CD4-positive, alpha-beta T cell treated with Interleukin-1 beta for 1 hour (primary cell): ENCODE measurements around the gene DIPK2A.

Experiments
- DNase-seq, 2 donors: peaks; one replicate each; pipeline ENCODE4 v3.0.0-alpha.2; 2020 to 2022

DIPK2A gene, protein sequence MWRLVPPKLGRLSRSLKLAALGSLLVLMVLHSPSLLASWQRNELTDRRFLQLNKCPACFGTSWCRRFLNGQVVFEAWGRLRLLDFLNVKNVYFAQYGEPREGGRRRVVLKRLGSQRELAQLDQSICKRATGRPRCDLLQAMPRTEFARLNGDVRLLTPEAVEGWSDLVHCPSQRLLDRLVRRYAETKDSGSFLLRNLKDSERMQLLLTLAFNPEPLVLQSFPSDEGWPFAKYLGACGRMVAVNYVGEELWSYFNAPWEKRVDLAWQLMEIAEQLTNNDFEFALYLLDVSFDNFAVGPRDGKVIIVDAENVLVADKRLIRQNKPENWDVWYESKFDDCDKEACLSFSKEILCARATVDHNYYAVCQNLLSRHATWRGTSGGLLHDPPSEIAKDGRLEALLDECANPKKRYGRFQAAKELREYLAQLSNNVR

GRCh38 chr3:143971359-143972154, at the start of gene DIPK2A:
Gene DIPK2A (plus strand): TSS chr3:143971823. CDS start chr3:143972333, 510 bp downstream.
- peak; percentile 93 to 94 for DNase-seq

DNA sequence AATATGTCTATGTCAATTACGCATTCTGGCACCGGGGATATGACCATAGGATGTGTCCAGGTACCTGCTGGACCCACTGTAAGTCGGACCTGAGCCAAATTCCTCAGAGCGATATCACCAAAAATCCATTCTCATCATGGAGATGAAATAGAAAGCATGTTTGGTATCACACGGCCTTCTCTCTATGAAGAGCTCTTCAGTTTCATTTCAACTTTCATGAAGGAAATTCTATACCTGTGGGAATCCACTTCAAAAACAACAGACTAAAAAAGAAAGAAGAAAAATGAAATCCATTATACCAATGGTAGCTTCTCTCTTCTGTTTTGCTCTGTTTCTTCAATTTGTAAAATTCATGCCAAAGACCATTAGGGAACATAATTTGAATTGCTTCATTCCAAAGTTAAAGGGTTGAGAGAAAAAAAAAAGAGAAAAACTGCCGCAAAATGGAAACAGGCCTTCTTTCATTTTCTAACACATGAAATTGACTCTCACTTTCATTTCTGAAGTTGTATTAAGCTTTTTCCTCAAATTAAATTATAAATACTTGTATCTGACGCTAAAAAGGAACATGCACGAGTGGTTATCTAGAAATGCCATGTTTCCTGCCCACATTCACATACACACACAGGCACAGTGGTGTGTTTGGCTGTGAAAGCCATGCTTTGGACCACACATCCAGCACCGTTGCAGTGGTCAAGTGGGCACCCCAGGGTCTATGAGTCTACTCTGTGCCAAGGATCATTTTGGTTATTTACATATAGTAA, 46.9 kb upstream of the DIPK2A start:
- no peak for DNase-seq

- DNase-seq: no peak
Measured at GRCh38 chr3:143928056-143928455, 43.6 kb upstream of the DIPK2A start.

- no peak for DNase-seq
Measured at GRCh38 chr3:143928541-143929255, 42.9 kb upstream of the DIPK2A start.

- DNase-seq: no peak
Measured at GRCh38 chr3:143934791-143935190, 36.8 kb upstream of the DIPK2A start.

- DNase-seq: no peak
Measured at GRCh38 chr3:143935678-143936077, 35.9 kb upstream of the DIPK2A start.

DNA sequence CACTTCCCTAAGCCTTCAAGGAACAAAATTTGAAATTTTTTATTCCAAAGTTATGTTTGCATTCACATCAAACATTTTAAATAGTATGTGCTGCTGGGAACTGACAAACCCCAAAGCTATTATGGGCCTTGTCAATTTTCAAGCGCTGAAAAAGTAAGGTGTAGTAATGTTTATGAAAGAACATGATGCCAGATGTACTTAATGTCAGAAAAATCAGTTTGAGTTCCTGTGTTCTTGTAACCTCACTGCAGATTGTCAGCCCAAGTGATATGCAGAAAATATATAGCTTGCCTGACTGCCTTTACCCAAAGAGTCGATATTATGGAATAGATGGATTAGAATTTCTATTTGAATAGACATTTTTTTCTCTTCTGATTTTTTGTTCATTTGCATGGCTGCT, 20.8 kb upstream of the DIPK2A start:
- DNase-seq: no peak

GRCh38 chr3:143951351-143951971, 20.2 kb upstream of the DIPK2A start:
- peak; percentile 18 to 46 for DNase-seq

- DNase-seq: no peak
Measured at GRCh38 chr3:143952569-143953072, 19.0 kb upstream of the DIPK2A start.

DNA sequence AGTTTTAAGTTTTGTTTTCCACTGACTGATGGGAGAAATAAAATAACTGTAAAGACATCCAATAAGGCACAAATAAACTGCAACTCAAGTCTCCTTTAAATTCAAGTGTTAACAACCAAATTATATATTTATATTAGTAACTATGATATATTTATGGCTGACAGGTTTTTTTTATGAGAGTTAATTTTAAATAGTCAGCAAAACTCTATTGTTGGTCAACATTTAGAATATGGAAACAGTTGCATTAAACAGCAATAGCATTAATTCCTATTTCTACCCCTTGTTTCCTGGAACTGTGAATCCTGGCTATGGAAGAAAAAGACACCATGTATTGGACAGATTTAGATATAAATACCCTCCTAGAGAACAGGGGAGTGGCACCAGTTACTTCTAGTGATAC, 16.5 kb upstream of the DIPK2A start:
- no peak for DNase-seq

DNA sequence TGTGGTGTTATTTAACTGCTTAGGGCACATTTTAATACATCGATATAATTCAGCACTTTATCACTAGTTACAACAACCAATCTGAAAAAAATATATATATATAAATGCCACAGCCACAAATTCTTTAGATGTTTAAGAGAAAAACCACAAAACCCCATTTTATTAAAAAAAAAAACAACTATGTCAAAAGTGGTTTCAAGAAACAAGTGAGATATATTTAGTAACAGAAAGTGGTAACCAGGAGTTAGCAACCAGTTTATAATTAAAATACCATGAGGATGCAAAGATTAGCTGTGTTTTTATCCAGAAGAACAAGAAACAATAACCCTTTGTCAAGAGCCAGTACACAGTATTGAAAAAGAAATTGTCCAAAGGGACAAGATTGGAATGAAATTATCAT, 14.8 kb upstream of the DIPK2A start:
- no peak for DNase-seq

- no peak for DNase-seq
Measured at GRCh38 chr3:143957453-143957852, 14.2 kb upstream of the DIPK2A start.

GRCh38 chr3:143958966-143959365, 12.7 kb upstream of the DIPK2A start:
- DNase-seq: no peak

DNA sequence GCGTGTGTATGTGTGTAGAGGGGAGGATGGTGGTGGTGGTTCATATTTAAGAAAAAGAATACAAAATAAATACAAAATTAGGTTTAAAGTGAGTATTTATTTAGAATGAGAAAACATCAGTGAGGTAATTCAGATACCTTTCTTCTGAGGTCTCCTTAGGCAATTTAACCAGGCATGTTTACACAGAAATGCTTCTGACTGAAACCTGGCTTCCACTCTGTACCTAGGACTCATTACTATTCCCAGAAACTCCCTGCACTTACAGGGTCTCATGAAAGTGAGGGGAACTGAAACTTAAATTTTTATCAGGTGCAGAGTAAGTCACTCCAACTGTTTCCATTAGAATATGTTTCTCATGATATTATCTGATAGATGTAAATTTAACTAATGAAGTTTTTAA, 10.3 kb upstream of the DIPK2A start:
- no peak for DNase-seq

- no peak for DNase-seq
Measured at GRCh38 chr3:143963946-143964345, 7.7 kb upstream of the DIPK2A start.

DNA sequence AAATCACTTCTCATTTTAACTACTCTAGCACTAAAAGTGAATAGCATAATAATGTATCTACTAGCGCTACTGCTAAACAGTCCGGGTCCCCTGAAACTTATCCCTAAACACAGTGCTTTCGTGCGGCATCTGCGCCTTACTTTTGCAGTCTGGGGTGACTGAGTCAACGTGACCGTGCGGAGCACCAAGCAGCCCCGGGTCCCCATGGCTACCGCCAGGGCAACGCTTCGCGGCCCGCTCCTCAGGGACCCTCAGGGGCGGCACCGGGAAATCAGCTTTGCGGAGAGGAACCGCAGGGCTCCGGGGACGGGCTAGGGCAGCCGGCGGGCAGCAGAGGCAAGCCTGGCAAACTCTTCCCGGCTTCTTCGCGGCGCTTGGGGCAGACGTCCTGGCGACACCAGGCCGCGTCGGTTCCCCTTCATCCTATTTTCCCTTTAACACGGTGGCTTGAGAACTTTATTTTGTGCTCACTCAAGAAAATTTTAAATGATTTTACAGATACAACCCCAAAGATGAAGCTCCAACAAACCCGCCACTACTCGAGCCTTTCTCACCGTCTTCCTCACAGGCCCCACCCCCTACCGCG, 757 bp upstream of the DIPK2A start:
- DNase-seq: peak; percentile 44 to 63

- DNase-seq: no peak
Measured at GRCh38 chr3:143972155-143972504, 507 bp downstream of the DIPK2A start.

GRCh38 chr3:143972505-143973258, 1.1 kb downstream of the DIPK2A start:
- peak; percentile 39 to 65 for DNase-seq

- peak; percentile 72 to 79 for DNase-seq
Measured at GRCh38 chr3:143973259-143974021, 1.8 kb downstream of the DIPK2A start.
